Measurements from ENCODE around the gene CFB.
"Not testable (repeated sequence)": the region's sequence is repeated elsewhere in the genome, so short reads cannot be mapped to it uniquely, and the experiment has no call there.

CFB gene

DNA sequence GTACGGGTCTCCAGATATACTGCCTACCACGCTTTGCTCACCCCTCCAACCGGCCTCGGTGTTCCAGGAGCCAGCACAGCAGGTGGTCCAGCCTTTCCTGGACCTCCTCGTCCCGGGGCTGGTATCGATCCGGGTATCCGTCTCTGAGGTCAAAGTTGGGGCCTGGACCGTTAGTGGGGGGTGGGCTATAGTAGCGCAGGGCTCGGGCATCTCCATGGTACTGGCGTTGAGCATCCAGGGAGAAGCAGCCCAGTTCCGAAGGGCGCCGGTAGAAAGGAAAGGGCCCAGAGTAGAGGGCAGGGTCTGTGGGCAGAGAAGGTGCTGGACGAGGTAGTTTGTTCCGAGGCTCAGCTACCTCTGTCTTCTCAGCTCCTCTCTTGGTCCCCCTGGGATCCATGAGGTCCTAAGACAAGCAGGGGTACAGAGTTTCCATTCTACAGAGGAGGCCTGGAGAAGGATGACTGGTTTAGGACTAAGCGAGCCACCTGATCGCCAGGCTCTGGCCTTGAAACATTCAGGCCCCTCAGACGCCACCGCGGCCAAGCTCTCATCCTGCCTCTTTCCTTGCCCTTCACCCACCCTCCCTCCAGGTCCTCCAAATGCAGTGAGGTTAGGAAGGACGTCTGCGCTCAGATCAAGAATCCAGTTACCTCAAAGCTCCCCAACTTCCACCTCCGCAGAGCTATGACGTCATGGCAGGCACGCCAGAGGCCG is 25.5 kb downstream of the CFB start:
- DNase-seq (ENCODE audit: low read depth), result no peak

DNA sequence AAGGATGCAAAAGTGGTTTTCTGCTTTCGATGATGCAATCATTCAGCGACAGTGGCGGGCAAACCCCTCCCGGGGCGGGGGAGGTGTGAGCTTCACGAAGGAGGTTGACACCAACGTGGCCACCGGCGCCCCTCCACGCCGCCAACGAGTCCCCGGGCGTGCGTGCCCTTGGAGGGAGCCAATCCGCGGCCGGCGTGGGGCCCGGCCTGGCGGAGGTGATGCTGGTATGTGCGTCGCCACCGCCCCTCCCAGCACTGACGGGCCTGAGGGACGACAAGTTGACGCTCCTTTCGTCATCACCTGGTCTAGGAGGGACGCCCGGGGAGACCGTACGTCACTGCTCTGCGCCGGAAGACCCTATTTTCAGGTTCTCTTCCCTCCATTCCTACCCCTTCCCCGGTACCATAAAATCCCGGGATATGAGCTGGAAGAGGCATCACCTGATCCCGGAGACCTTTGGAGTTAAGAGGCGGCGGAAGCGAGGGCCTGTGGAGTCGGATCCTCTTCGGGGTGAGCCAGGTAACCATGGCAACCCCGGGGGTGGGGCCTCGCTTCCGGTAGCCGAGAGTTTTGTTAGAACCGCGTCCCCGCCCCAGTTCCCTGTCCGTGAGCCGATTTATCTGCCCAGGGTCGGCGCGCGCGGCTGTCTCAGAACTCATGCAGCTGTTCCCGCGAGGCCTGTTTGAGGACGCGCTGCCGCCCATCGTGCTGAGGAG is 26.3 kb downstream of the CFB start, which contains the start of gene DXO:
Gene DXO (minus strand): TSS at position 146 of the 716 bp plus-strand sequence. CDS start 463 bp downstream, outside the sequence.
- DNase-seq (ENCODE audit: low read depth), result peak; percentile 95

DNA sequence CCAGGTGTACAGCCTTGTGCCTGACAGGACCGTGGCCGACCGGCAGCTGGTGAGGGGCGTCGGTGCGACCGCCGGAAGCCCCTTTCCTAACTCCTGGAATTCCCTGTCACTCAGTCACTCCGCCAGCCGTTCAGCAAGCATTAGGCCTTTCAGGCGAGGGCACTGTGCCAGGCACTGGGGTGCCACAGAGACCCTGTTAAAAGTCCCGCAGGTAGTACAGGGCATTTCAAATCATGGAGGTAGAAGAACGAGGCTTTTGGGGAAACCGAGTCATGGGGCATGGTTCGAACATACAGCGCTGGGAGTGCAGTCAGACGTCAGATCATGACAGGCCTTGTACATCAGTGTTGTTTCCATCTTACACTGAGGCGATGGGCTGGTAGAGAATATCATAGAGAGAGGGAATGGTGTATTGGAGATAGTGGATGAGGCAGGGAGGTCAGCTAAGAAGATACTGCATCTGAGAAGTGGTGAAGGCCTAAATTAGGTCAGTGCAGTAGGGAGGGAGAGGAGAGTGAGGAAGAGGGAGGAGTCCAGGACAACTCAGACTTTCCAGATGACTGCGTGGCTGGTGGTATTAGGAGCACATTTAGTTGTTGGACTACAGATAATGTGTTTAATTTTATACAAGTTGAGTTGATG is 26.9 kb downstream of the CFB start:
- DNase-seq (ENCODE audit: low read depth), result no peak

DNA sequence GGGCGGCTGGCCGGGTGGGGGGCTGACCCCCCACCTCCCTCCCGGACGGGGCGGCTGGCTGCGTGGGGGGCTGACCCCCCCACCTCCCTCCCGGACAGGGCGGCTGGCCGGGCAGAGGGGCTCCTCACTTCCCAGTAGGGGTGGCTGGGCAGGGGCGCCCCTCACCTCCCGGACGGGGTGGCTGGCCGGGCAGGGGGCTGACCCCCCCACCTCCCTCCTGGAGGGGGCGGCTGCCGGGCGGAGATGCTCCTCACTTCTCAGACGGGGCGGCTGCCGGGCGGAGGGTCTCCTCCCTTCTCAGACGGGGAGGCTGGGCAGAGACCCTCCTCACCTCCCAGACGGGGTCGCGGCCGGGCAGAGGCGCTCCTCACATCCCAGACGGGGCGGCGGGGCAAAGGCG is 30.2 kb downstream of the CFB start:
- not testable (repeated sequence) for DNase-seq (ENCODE audit: low read depth)

DNA sequence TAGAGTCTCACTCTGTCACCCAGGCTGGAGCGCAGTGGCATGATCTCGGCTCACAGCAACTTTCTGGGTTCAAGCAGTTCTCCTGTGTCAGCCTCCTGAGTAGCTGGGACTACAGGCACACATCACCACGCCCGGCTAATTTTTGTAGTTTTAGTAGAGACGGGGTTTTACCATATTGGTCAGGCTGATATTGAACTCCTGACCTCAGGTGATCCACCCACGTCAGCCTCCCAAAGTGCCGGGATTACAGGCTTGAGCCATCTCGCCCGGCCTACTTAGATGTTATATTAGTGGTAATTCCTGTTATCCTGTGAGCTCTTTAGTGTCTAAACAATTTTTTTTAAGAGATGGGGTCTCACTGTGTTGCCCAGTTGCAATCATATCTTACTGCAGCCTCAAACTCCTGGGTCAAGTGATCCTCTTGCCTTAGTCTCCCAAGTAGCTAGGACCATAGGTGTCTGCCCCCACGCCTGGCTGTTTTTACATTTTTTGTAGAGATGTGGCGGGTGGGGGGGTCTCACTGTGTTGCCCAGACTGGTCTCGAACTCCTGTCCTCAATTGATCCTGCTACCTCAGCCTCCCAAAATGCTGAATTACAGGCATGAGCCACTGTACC is 32.0 kb downstream of the CFB start:
- DNase-seq (ENCODE audit: low read depth), result no peak

DNA sequence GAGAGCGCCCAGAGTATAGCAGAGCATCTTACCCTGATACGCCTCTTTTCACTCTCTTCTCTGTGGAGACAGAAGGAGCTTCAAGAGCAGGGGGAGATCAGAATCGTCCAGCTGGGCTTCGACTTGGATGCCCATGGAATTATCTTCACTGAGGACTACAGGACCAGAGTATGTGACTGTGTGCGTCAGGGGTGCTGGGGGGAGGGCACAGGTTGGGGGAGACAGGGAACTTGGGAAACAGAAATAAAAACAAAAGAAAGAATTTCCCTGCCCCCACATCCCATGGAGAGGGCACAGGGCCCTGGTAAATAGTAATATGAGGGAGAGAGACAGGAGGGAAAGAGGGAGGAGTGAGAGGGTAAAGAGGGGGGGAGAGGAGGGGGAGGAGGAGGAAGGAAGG is 32.9 kb downstream of the CFB start:
- DNase-seq (ENCODE audit: low read depth), result no peak

DNA sequence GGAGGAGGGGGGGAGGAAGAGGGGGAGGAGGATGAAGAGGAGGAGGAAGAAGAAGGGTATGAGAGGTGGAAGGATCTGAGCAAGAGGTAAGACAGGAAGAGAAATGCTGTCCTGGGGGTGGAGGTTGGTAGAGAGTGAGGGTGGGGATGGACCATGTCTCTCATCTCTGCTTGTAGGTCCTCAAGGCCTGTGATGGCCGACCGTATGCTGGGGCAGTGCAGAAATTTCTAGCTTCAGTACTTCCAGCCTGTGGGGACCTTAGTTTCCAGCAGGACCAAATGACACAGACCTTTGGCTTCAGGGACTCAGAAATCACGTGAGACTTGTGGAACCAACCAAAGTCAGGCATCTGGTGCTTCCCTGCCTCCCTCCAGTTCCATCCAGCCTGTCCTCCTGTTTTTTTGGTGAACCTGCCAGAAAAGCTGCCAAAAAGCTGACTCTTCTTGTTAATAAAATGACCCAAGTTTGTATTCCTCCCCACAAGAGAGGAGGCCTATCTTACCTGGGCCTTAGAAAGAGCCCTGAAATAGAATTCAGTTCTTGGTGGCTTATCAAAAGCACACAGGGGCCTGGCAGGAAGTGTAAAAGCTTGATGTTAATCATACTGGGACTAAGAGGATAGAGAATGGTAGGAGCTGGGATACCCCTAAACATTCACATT is 33.5 kb downstream of the CFB start:
- no peak for DNase-seq (ENCODE audit: low read depth)

DNA sequence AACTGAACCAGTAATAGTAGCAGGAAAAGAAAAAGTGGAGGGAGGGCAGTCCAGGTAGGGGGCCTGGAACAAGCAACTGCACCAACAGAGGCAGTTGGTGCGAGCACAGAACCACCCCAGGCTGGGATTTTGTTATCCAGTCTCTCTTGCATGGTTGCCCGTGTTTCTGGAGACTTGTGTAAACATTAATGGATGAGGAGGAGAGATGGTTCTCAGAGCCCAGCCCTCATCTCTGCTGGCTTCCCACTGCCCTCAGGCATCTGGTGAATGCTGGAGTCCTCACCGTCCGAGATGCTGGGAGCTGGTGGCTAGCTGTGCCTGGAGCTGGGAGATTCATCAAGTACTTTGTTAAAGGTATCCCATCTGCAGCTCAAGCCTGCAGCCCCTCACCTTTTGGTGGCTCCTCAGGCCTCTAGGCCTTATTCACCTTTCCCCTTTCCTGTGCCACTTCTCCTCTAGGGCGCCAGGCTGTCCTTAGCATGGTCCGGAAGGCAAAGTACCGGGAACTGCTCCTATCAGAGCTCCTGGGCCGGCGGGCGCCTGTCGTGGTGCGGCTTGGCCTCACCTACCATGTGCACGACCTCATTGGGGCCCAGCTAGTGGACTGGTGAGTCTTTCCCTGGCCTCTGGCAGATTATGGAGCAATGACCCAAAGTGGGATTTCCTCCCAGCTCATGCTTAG is 34.4 kb downstream of the CFB start:
- DNase-seq (ENCODE audit: low read depth), result not testable (repeated sequence)

DNA sequence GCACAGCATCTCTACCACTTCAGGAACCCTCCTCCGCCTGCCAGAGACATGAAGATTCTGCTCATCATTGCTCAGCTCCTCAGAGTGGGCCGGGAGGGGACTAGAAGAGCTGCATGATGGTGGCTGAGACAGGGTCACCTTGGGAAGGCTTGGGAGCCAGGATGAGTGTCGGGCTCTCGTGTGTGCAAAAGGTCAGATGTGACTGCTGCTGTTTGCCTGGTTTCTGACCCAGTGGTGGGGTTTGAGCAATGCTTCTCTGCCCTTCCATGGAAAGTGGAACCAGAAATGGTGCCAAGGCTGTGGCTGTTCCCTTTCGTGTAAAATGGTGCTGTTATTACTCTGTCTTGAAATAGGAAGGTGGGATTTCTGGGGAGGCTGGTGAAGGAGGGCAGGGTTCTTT is 35.1 kb downstream of the CFB start:
- DNase-seq (ENCODE audit: low read depth), result not testable (repeated sequence)

DNA sequence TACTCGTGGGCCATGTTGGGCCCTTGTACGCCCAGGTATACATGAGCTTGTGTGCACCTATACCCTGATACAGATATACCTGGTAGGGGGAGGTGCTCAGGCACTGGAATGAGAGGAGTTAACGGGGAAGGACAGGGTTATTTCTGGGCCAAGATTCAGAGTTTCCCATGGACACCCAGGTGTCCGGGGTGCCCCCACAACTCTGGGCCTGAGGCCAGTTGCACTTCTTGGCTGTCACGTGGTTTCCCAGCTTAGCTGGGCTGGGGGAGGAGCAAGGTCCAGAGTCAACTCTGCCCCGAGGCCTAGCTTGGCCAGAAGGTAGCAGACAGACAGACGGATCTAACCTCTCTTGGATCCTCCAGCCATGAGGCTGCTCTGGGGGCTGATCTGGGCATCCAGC is 35.8 kb downstream of the CFB start, which contains the start of gene C4A:
Gene C4A (plus strand): TSS at position 314 of the 400 bp plus-strand sequence. CDS start 51 bp downstream, at position 365.
- not testable (repeated sequence) for DNase-seq (ENCODE audit: low read depth)

DNA sequence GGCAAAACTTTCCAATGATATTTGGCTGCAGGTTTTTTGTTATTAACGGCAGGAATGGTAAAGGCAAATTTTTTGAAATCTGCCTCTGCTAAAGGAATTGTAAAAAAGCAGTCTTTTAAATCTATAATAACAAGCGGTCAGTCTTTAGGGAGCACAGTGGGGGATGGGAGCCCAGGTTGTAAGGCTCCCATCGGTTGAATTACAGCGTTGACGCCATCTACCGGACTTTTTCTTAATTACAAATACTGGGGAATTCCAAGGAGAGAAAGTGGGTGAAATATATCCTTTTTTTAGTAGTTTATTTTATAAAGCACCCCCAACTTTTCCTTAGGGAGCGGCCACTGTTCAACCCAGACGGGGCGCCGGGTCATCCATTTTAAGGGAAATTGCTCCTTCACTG is 43.5 kb downstream of the CFB start:
- not testable (repeated sequence) for DNase-seq (ENCODE audit: low read depth)

DNA sequence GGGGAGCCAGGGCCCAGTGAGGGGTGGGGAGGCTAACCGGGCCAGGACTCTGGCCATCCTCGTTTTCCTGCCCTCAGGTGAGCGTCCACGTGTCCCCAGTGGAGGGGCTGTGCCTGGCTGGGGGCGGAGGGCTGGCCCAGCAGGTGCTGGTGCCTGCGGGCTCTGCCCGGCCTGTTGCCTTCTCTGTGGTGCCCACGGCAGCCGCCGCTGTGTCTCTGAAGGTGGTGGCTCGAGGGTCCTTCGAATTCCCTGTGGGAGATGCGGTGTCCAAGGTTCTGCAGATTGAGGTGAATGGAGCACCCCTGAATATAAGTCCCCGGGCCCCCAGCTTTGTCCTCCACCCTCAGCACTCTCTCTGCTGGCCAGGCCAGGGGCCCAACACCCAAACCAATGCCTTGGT is 48.5 kb downstream of the CFB start:
- DNase-seq (ENCODE audit: low read depth), result not testable (repeated sequence)

DNA sequence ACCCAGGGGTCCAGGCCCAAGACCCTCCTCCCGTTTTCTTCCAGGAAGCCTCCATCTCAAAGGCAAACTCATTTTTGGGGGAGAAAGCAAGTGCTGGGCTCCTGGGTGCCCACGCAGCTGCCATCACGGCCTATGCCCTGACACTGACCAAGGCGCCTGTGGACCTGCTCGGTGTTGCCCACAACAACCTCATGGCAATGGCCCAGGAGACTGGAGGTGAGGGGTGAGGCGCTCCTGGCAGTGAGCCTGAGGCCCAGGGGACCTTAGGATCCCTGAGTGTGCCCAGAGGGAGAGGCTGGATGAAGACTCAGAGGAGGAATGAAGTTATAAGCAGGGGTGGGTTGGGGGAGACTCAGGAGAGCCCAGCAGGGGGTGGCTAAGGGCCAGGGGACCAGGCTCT is 50.5 kb downstream of the CFB start:
- not testable (repeated sequence) for DNase-seq (ENCODE audit: low read depth)

Measured in stimulated activated CD8-positive, alpha-beta memory T cell treated with anti-CD3 and anti-CD28 coated beads, Interleukin-15, amount 100 ng/mL, for 1 hour (primary cell).